HUDEP-2 (cell line): Measurements from ENCODE around the gene CEACAM7.
A peak's percentile ranks its signal among the peaks of the same experiment; 100 is the strongest.
"Not testable (repeated sequence)": the region's sequence is repeated elsewhere in the genome, so short reads cannot be mapped to it uniquely, and the experiment has no call there.

Experiments
- DNase-seq, 76 experiments: peaks; one replicate each; lab custom pipeline; 2025; ENCODE audit not compliant: unreplicated experiment in 76 of 76; lab: John Stamatoyannopoulos, UW

CEACAM7 gene

GRCh38 chr19:41688098-41688497 lies at the start of gene CEACAM7:
TSS of gene CEACAM7 (minus strand) at chr19:41688270. CDS start at chr19:41688165, 105 bp downstream.
- no peak for DNase-seq

DNA sequence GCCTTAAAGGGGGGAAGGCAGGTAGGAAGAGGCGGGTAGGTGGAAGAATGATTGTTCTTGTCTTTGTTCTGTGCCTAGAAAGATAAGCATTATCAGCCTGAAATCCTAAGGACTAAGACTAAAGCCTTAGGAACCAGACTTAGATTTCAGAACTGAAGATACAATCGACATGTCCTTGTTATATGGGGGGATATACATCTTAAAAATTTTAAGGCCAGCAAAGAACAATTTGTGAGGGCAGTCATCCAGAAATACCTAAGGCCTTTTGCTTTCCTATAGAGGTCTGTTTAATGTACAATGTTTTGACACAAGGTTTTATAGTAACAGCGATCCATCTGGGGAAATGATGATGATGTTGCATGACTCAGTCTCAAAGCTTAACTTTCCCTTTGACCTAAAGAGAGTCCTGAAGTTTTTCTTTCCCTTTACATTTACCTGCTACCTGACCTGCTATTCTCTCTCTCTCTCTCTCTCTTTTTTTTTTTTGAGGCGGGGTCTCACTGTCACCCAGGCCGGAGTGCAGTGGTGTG lies 47.1 kb upstream of the CEACAM7 start:
- no peak for DNase-seq

- DNase-seq, result no peak
These were observed 46.5 kb upstream of the CEACAM7 start for GRCh38 chr19:41734585-41734984.

DNA sequence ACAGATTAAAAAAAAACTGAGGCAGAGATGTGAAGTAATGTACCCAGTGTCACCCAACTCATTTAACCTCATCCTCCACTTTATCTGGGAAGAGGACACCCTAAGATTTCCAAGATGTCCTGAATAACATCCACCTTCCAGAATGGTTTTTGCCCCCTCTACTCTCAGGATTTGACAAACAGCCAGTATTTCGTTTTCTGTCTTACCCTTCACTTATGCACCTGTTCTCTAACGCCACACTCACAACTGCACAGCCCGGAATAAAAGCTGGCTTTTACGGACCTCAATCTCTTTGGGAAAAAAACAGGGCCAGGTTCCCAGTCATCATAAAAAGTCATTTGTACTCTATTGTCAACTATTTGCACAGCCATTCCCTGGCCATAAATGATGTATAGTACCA lies 46.1 kb upstream of the CEACAM7 start:
- DNase-seq, result no peak

DNA sequence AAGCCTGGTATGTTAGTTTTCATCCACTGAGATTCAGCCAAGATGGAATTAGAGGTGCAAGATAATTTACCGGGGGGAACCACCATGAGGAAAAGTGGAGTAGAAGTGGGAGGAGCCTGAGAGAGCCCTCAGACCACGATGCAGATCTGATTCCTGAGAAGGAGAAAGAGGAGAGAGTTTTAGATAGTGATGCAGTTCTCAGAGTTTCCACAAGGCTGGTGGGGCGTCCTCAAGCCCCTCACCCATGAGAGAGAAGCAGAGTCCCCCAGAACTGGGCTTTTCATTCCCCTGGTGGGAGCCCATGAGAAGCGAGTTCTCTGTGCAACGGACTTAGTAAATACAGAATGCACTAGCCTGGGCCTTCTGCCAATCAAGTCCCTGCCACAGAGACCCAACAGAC lies 38.4 kb upstream of the CEACAM7 start:
- no peak for DNase-seq

DNA sequence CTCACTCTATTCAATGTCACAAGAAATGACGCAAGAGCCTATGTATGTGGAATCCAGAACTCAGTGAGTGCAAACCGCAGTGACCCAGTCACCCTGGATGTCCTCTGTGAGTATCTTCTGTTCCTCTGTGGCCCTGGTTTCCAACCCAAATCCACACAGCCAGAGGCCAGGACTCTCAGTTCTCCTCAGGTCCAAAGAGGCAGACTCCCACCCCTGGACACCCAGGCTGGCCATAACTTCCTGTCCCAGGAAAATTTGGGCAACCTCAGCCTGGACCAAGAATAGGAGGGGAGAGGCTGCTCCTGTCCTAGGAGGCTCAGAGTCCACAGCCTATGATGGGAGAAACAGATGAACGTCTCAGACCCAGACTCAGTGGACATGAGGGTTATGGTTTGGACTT lies 32.0 kb upstream of the CEACAM7 start:
- DNase-seq, result no peak

DNA sequence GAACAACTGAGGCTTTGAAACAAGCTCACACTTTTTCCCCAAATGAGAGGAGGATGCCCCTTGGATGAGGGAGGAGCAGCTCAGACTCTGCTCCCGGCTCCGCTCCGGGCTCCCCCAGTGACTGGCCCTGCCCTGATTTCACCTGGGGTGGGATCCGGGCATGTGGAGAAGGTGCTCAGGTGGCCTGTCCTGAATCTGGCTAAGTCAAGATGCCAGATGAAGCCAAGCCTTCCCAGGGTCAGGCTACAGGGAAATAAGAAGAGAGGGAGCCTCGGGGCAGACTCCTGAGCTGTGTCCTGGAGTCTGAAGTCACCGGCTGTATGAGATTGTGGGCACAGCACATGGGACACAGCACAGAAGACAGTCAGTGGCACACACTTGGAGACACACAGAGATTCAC lies 30.7 kb upstream of the CEACAM7 start:
- no peak for DNase-seq

DNA sequence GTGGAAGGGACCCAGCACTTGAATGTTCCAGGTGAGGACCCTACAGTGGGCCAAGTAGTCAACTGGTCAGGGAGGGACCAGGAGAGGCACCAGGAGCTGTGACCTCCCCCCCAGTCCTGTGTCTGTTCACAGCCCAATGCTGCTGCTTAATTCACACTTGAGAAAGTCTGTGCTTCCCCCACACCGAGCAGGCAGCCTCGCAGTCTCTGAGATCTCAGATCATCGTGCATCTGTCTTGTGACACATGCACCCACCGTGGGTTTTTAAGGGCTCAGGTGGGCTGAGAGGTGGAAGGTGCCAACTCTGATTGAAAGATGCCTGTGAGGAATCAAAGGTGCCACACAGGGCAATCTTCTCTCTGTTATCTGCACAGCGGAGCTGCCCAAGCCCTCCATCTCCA lies 26.5 kb upstream of the CEACAM7 start:
- DNase-seq, result no peak

DNA sequence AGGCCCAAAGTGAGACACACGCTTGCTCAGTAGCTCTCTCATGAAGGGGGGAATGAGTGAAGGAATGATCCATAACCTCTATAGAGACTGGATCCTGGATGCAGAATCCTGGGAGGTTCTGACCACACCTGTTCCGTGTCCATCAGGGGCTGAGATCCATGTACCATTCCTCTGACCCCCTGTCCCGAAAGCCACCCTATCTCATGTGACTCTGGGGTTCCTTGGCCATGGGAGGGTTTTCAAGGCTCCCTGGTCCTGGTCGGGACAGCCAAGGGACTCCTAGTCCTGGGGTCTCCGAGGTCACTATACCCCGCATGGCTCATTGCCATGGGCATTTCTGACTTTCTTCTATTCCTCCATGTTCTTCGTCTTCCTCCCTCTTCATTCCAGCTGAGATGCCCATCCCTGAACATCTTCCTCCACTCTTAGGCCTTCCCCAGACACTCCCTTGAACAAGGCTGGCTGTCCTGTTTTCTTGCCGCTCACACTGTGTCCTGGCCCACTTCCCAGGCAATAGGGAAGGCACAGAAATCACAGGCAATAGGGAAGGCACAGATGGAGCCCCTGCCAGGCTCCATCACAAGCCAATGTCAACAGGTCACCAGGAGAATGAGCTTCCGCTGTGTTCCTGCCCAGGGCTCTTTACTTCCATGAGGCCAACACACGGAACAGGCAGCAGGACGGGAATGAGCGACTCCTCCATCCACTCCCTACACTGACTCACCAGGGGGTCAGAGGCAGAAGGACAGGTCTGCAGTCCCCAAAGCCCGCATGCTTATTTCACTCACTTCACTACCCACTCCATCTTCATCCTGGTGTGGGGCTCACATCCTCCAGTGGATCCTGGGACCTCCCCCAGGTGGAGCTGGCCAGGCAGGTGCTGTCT lies 23.5 kb upstream of the CEACAM7 start:
- no peak for DNase-seq

- DNase-seq, result no peak
These were observed 22.0 kb upstream of the CEACAM7 start for GRCh38 chr19:41709951-41710645.

DNA sequence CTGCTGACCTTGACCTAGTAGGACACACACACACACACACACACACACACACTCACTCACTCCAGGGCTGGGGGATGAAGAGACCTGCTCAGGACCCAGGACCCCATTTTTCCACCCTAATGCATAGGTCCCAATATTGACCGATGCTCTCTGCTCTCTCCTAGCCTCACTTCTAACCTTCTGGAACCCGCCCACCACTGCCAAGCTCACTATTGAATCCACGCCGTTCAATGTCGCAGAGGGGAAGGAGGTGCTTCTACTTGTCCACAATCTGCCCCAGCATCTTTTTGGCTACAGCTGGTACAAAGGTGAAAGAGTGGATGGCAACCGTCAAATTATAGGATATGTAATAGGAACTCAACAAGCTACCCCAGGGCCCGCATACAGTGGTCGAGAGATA lies 21.4 kb upstream of the CEACAM7 start:
- not testable (repeated sequence) for DNase-seq

- DNase-seq, result no peak
These were observed 20.4 kb upstream of the CEACAM7 start, which contains the start of gene CEACAM5 for GRCh38 chr19:41708481-41708880. TSS of gene CEACAM5 (plus strand) at chr19:41708626. CDS start at chr19:41708732, 106 bp downstream.

GRCh38 chr19:41707871-41708371 lies 19.9 kb upstream of the CEACAM7 start:
- DNase-seq, result no peak

GRCh38 chr19:41707502-41707812 lies 19.4 kb upstream of the CEACAM7 start:
- DNase-seq, result no peak

DNA sequence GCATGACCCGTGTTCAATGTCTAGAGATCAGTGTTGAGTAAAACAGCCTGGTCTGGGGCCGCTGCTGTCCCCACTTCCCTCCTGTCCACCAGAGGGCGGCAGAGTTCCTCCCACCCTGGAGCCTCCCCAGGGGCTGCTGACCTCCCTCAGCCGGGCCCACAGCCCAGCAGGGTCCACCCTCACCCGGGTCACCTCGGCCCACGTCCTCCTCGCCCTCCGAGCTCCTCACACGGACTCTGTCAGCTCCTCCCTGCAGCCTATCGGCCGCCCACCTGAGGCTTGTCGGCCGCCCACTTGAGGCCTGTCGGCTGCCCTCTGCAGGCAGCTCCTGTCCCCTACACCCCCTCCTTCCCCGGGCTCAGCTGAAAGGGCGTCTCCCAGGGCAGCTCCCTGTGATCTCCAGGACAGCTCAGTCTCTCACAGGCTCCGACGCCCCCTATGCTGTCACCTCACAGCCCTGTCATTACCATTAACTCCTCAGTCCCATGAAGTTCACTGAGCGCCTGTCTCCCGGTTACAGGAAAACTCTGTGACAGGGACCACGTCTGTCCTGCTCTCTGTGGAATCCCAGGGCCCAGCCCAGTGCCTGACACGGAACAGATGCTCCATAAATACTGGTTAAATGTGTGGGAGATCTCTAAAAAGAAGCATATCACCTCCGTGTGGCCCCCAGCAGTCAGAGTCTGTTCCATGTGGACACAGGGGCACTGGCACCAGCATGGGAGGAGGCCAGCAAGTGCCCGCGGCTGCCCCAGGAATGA lies 18.9 kb upstream of the CEACAM7 start:
- peak in 72 of 76 experiments; percentile 25 to 90 (median 69) for DNase-seq

GRCh38 chr19:41705393-41706174 lies 17.5 kb upstream of the CEACAM7 start:
- peak in 18 of 76 experiments; percentile 6 to 34 (median 22) for DNase-seq

GRCh38 chr19:41703602-41704293 lies 15.7 kb upstream of the CEACAM7 start:
- DNase-seq, result no peak

- no peak for DNase-seq
These were observed 14.1 kb upstream of the CEACAM7 start for GRCh38 chr19:41702171-41702651.

DNA sequence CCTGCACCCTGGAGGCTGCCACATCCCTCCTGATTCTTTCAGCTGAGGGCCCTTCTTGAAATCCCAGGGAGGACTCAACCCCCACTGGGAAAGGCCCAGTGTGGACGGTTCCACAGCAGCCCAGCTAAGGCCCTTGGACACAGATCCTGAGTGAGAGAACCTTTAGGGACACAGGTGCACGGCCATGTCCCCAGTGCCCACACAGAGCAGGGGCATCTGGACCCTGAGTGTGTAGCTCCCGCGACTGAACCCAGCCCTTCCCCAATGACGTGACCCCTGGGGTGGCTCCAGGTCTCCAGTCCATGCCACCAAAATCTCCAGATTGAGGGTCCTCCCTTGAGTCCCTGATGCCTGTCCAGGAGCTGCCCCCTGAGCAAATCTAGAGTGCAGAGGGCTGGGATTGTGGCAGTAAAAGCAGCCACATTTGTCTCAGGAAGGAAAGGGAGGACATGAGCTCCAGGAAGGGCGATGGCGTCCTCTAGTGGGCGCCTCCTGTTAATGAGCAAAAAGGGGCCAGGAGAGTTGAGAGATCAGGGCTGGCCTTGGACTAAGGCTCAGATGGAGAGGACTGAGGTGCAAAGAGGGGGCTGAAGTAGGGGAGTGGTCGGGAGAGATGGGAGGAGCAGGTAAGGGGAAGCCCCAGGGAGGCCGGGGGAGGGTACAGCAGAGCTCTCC lies 13.5 kb upstream of the CEACAM7 start:
- peak in 6 of 76 experiments; percentile 8 to 46 (median 12) for DNase-seq
